Neural progenitor cell (in vitro differentiated cells): Measurements from ENCODE around the gene MVB12B.

Source experiments
- CTCF ChIP-seq: fragments of 200-600 bp; sonication (generic); IDR thresholded peaks from 2 replicates; pipeline ENCODE4 v1.5.1; 2017; ENCODE audit warnings: antibody characterized with exemption, mild to moderate bottlenecking
- EZH2 ChIP-seq: fragments of 200-600 bp; sonication (generic); IDR thresholded peaks from 2 replicates; pipeline ENCODE4 v1.6.1; 2017; ENCODE audit warnings: antibody characterized with exemption, mild to moderate bottlenecking, moderate library complexity
- EZH2phosphoT487 ChIP-seq: fragments of 200-600 bp; sonication (generic); IDR thresholded peaks from 2 replicates; pipeline ENCODE4 v1.6.1; 2017; ENCODE audit warnings: antibody characterized with exemption

GRCh38 chr9:126399251-126399650 is 72.6 kb downstream of the MVB12B start:
- TF ChIP-seq EZH2 (no peak), CTCF (no peak), EZH2phosphoT487 (no peak)
